SK-N-MC (cell line): Measurements from ENCODE around the gene CASP7.

Source experiments
- EZH2 ChIP-seq: fragments of 200-600 bp; sonication (generic); IDR thresholded peaks from one replicate; pipeline ENCODE4 v1.6.1; 2017; ENCODE audit warnings: antibody characterized with exemption
- POLR2AphosphoS5 ChIP-seq: IDR thresholded peaks from 2 replicates; pipeline ENCODE4 v1.6.1; 2012; ENCODE audit warnings: mild to moderate bottlenecking, low read depth, low read length, borderline replicate concordance

GRCh38 chr10:113742466-113742865 lies 62.8 kb downstream of the CASP7 start:
- TF ChIP-seq EZH2 (no peak), POLR2AphosphoS5 (no peak)
